ENCODE data around the gene MARS2.

GRCh38 chr2:197704434-197705120 is 592 bp upstream of the MARS2 start:
- TF ChIP-seq POLR2A (IDR thresholded peaks at IDR 0.05), result no peak
- no peak for TF ChIP-seq CTCF (IDR thresholded peaks at IDR 0.05)
